ENCODE measurements around the gene ZDHHC18.

Gene ZDHHC18

DNA sequence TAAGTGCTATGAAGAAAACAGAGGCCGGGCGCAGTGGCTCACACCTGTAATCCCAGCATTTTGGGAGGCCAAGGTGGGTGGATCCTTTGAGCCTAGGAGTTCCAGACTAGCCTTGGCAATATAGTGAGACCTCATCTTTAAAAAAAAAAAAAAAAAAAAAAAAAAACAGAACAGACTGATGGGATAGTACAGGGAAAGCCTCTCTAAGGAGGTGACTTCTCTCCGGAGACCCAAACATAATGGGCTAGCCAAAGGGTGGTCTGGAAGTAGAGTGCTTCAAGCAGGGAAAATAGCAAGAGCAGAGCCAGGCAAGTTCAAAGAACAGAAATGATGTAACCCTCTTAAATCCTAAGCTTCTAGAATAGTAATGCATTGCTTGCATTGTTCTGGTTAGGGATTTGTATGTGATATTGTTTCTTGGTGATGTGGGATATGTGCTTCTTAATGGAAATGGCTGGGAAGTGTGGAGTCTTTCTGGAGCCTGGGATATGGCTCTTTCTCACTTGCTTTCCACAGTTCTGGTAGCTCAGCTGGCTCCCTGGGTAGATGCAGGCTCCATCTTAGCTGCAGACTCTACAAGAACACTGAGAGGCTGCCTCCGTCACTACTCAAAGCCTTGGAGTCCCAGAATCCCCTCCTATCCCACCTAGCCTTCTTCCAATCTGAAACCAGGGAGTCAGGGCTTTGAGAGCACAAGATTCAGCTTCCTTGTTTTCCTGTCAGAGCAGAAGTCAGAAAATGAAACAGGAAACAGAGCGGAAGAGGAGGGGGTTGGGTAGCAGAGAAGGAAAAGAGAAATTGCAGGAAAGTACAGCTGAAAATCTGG is 40.7 kb upstream of the ZDHHC18 start:
- no peak overlapping the region for H3K4me3 ChIP-seq (ENCODE audit: low read depth, low read length)
- H2AFZ ChIP-seq: peak overlapping the region; percentile 78
- H3K79me2 ChIP-seq: no peaks in the 10 kb centered on the region
- H3K9ac ChIP-seq: no peak overlapping the region
- H3K9me3 ChIP-seq (ENCODE audit: control insufficient read depth, low read length): no peaks in the 10 kb centered on the region
- no peak overlapping the region for H3K4me2 ChIP-seq (ENCODE audit: low read length)
- H3K27ac ChIP-seq: peak overlapping the region; percentile 98
- H3K36me3 ChIP-seq (ENCODE audit: control insufficient read depth, insufficient read depth, low read length): no peaks in the 10 kb centered on the region
- TF ChIP-seq, protein P1, sequence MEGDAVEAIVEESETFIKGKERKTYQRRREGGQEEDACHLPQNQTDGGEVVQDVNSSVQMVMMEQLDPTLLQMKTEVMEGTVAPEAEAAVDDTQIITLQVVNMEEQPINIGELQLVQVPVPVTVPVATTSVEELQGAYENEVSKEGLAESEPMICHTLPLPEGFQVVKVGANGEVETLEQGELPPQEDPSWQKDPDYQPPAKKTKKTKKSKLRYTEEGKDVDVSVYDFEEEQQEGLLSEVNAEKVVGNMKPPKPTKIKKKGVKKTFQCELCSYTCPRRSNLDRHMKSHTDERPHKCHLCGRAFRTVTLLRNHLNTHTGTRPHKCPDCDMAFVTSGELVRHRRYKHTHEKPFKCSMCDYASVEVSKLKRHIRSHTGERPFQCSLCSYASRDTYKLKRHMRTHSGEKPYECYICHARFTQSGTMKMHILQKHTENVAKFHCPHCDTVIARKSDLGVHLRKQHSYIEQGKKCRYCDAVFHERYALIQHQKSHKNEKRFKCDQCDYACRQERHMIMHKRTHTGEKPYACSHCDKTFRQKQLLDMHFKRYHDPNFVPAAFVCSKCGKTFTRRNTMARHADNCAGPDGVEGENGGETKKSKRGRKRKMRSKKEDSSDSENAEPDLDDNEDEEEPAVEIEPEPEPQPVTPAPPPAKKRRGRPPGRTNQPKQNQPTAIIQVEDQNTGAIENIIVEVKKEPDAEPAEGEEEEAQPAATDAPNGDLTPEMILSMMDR (IDR thresholded peaks at IDR 0.05): no peak
- H3K4me1 ChIP-seq: peaks cover 32% of the 10 kb centered on the region
- no peaks in the 10 kb centered on the region for H3K27me3 ChIP-seq (ENCODE audit: control insufficient read depth, insufficient read depth, low read length)

DNA sequence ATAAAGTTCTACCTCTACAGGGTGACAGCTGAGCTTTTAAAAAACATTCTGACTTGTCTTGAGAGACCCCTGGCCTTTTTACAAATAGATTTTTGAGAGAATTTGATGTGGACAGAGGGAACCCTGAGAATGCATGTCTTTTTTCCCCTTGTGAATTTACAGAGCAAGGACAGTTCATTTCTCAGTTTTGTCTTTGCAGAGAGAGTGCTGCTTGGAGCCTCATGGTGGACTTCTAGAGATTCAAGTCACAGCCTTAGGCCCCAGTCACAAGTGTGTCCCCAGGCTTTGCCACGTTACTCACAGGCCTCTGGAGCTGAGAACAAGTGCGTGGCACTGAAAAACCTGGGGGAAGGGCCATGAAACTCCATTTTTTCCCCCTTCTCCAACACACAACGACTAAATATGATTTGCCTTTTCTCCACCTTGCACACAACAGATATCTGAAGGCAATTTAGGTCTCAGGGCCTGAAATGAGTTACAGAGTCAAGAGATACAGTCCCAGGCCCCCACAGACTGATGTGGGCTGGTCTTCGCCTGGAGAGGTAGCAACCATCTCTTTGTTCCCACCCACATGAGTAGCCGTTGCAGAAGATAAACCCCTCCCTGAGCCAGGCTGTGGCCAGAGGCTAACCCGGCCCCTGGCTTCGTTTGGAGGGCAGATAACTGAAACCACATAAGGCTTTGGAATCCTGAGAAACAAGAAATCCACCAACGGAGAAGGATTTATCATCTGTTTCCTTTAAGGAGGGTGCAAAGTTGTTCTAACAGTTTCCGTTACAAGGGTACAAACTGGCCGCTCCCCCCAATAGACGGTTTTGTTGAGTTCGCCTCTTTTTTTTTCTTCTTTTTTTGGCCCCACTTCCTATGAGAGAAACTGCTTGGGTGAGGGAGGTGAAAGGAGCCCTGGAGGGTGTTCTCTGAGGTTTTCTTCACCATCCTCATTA is 39.8 kb upstream of the ZDHHC18 start:
- no peaks in the 10 kb centered on the region for H3K36me3 ChIP-seq (ENCODE audit: control insufficient read depth, insufficient read depth, low read length)
- H3K27ac ChIP-seq: peak overlapping the region; percentile 98
- no peaks in the 10 kb centered on the region for H3K27me3 ChIP-seq (ENCODE audit: control insufficient read depth, insufficient read depth, low read length)
- no peaks in the 10 kb centered on the region for H3K9me3 ChIP-seq (ENCODE audit: control insufficient read depth, low read length)
- peak overlapping the region; percentile 78 for H2AFZ ChIP-seq
- peak overlapping the region; percentile 79 for H3K4me2 ChIP-seq (ENCODE audit: low read length)
- TF ChIP-seq, protein P1 (IDR thresholded peaks at IDR 0.05): no peak
- H3K4me3 ChIP-seq (ENCODE audit: low read depth, low read length): peak overlapping the region; percentile 82
- H3K9ac ChIP-seq: no peak overlapping the region
- peaks cover 28% of the 10 kb centered on the region for H3K4me1 ChIP-seq
- no peaks in the 10 kb centered on the region for H3K79me2 ChIP-seq

DNA sequence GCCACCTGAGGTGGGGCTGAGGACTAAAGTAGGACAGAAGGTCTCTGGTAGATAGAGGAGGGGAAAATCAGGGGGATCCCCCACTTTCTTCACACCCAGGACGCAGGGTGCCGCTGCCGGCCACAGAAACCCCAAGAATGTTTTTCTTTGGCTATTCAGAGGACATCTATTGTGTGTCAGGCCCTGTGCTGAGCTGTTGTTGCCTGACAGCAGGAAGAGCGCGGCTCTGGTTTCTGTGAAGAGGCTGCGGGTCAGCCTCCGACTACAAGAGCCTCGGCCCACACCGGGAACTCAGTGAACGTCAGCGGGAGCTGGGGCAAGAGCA is 39.1 kb upstream of the ZDHHC18 start:
- peak overlapping the region; percentile 79 for H3K4me2 ChIP-seq (ENCODE audit: low read length)
- H3K9ac ChIP-seq: peak overlapping the region; percentile 89
- TF ChIP-seq, protein P1 (IDR thresholded peaks at IDR 0.05): no peak
- no peaks in the 10 kb centered on the region for H3K36me3 ChIP-seq (ENCODE audit: control insufficient read depth, insufficient read depth, low read length)
- H3K4me3 ChIP-seq (ENCODE audit: low read depth, low read length): peak overlapping the region; percentile 82
- H3K9me3 ChIP-seq (ENCODE audit: control insufficient read depth, low read length): no peaks in the 10 kb centered on the region
- H3K79me2 ChIP-seq: no peaks in the 10 kb centered on the region
- no peaks in the 10 kb centered on the region for H3K27me3 ChIP-seq (ENCODE audit: control insufficient read depth, insufficient read depth, low read length)
- peaks cover 26% of the 10 kb centered on the region for H3K4me1 ChIP-seq
- peak overlapping the region; percentile 78 for H2AFZ ChIP-seq
- H3K27ac ChIP-seq: peak overlapping the region; percentile 98

DNA sequence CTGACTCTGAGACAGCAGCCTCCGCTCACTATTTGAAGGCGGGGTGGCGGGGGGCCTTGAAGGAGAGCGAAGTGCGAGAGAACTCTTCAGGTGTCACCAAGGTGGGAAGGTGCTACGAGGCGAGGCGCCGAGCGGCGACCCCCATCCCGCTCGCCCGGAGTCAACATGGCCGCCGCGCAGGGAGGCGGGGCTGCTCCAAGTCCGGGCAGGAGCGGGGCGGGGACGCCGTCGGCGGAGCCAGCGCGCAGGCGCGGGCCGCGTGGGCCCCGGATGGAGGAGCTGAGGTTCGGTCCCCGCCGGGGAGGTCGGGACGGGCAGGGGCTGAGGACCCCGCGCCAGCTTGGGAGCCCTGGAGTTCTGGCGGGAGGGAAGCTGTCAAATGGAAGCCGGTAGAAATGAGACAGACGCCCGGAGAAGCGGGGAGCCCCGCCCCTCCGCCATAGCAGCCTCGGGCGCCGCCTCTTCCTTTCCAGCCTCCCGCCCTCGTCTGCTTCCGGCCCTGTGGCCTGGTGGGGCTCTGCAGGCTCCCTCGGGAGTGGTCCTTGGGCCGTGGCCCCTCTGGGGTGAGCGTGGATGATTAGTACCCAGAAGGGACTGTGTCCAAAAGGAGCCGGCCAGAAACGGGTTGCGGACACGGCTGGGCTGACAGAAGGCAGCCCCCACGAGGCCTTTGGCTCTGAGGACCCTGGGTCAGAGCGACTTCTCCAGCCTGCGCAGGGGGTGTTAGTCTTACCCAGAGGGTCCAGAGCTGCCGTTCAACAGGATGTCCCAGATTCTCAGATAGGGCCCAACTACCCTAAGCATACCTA is 38.6 kb upstream of the ZDHHC18 start, which contains the start of gene PIGV:
Gene PIGV, plus strand, starts transcription at position 245 of the 809 bp plus-strand sequence. CDS start 2,866 bp downstream, outside the sequence.
- H3K36me3 ChIP-seq (ENCODE audit: control insufficient read depth, insufficient read depth, low read length): no peaks in the 10 kb centered on the region
- H3K27ac ChIP-seq: peak within 1 kb of the TSS; percentile 98
- TF ChIP-seq, protein P1 (IDR thresholded peaks at IDR 0.05): no peak
- peak within 1 kb of the TSS; percentile 79 for H3K4me2 ChIP-seq (ENCODE audit: low read length)
- no peaks in the 10 kb centered on the region for H3K79me2 ChIP-seq
- no peaks in the 10 kb centered on the region for H3K27me3 ChIP-seq (ENCODE audit: control insufficient read depth, insufficient read depth, low read length)
- peak within 1 kb of the TSS; percentile 89 for H3K9ac ChIP-seq
- H2AFZ ChIP-seq: peak within 1 kb of the TSS; percentile 78
- H3K4me1 ChIP-seq: peaks cover 21% of the 10 kb centered on the region
- H3K9me3 ChIP-seq (ENCODE audit: control insufficient read depth, low read length): no peaks in the 10 kb centered on the region
- peak within 1 kb of the TSS; percentile 82 for H3K4me3 ChIP-seq (ENCODE audit: low read depth, low read length)
